MM.1S (cell line): ENCODE results near the gene MYL6B.

Experiments
- DNase-seq: peaks from one replicate; pipeline ENCODE4 v3.0.0-alpha.2; 2015
- H2AFZ ChIP-seq: fragments of 300-600 bp; sonication (generic); 2 replicates; pipeline ENCODE4 v1.6.0; 2016; ENCODE audit warnings: antibody characterized with exemption, low read length
- H3F3A ChIP-seq: fragments of 300-600 bp; sonication (generic); 2 replicates; pipeline ENCODE4 v1.6.1; 2016; ENCODE audit warnings: mild to moderate bottlenecking, antibody characterized with exemption, low read length, moderate library complexity, mixed read lengths; ENCODE audit not compliant: insufficient read depth
- H3K27ac ChIP-seq: fragments of 300-600 bp; sonication (generic); 2 replicates; pipeline ENCODE4 v1.5.1; 2016; ENCODE audit warnings: mild to moderate bottlenecking, low read length
- H3K27me3 ChIP-seq: fragments of 300-600 bp; sonication (generic); replicated peaks from 2 replicates; pipeline ENCODE4 v1.6.0; 2016; ENCODE audit warnings: low read length; ENCODE audit not compliant: insufficient read depth
- H3K36me3 ChIP-seq: fragments of 300-600 bp; sonication (generic); replicated peaks from 2 replicates; pipeline ENCODE4 v1.6.1; 2016; ENCODE audit warnings: mild to moderate bottlenecking, low read length, mixed read lengths; ENCODE audit not compliant: insufficient read depth
- H3K4me1 ChIP-seq: fragments of 300-600 bp; sonication (generic); 2 replicates; pipeline ENCODE4 v1.6.1; 2016; ENCODE audit warnings: low read length, mixed read lengths
- H3K4me2 ChIP-seq: fragments of 300-600 bp; sonication (generic); 2 replicates; pipeline ENCODE4 v1.6.0; 2016; ENCODE audit warnings: low read depth, low read length
- H3K4me3 ChIP-seq: fragments of 300-600 bp; sonication (generic); 2 replicates; pipeline ENCODE4 v1.5.1; 2016; ENCODE audit warnings: low read length, mixed read lengths
- H3K79me2 ChIP-seq: fragments of 300-600 bp; sonication (generic); 2 replicates; pipeline ENCODE4 v1.6.1; 2016; ENCODE audit warnings: mixed run types, low read length, mixed read lengths
- H3K9ac ChIP-seq: fragments of 300-600 bp; sonication (generic); 2 replicates; pipeline ENCODE4 v1.6.1; 2016; ENCODE audit warnings: low read length, mixed read lengths
- H3K9me2 ChIP-seq: fragments of 300-600 bp; sonication (generic); replicated peaks from 2 replicates; pipeline ENCODE4 v1.6.1; 2016; ENCODE audit warnings: mild to moderate bottlenecking, low read length, mixed read lengths; ENCODE audit not compliant: insufficient read depth
- H3K9me3 ChIP-seq: fragments of 300-600 bp; sonication (generic); replicated peaks from 2 replicates; pipeline ENCODE4 v1.6.1; 2016; ENCODE audit warnings: mild to moderate bottlenecking, low read length, mixed read lengths; ENCODE audit not compliant: insufficient read depth
- H4K20me1 ChIP-seq: fragments of 300-600 bp; sonication (generic); 2 replicates; pipeline ENCODE4 v1.6.1; 2016; ENCODE audit warnings: mild to moderate bottlenecking, low read length, moderate library complexity, mixed read lengths; ENCODE audit not compliant: insufficient read depth
- EZH2 ChIP-seq: fragments of 300-600 bp; sonication (generic); optimal IDR thresholded peaks from 2 replicates; pipeline ENCODE3; 2017; ENCODE audit warnings: low read depth, mild to moderate bottlenecking, antibody characterized with exemption, low read length, mixed read lengths
- EZH2phosphoT487 ChIP-seq: fragments of 300-600 bp; sonication (generic); IDR thresholded peaks from 2 replicates; pipeline ENCODE4 v1.6.1; 2018; ENCODE audit warnings: antibody characterized with exemption, low read length
- TF ChIP-seq, protein P1 (sequence below): fragments of 300-600 bp; sonication (generic); IDR thresholded peaks from 2 replicates; pipeline ENCODE4 v1.5.1; 2016; ENCODE audit warnings: antibody characterized with exemption, low read length, mixed read lengths

MYL6B gene

DNA sequence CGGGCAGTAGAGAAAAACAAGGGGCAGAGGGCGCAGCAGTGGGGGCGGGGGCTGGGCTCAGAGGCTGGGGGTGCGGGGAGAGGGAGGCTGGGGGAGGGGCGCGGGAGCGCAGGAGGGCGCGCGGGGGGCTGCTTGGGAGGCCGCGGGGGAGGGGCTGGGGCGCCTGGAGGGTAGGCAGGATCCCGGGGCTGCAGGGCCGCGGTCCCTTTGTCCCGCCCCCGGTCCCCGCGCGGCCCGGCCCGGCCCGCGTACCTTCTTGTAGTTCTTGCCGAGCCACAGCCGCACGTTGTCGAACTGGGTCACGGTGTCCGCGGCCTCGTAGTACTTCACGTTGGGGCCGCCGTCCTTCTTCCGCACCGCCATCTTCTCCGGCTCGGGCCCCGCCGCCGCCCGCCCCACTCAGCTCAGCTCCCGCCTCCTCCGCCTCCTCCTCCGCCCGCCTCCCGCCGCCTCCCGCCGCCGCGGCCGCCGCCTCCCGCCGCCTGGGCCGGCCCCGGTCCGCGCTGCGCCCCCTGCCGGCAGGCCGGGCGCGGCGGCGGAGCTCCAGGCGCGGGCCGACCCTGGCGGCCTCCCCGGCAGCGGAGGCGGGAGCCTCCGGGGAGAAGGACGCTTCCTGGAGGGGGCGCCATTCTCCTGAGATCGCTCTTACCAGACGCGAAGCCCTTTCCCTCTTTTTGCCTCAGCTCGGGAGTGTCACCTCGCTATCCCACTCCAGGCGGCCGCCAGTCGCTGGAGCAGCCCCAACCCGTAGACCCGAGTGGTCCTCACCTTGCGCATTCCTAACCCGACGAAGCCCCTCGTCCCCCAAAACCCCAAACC, 36.9 kb downstream of the MYL6B start, which contains the start of gene SMARCC2:
SMARCC2 (minus strand) TSS at position 385 of the 819 bp plus-strand sequence; CDS start at position 363, 22 bp downstream.
- DNase-seq, result peak; percentile 89
- Histone ChIP-seq H3F3A (peaks cover 14% of the 10 kb centered on the region), H3K79me2 (peaks cover 40% of the 10 kb centered on the region), H3K9me3 (no peaks in the 10 kb centered on the region), H3K27me3 (no peaks in the 10 kb centered on the region), H2AFZ (peak within 1 kb of the TSS; percentile 100), H3K9me2 (no peaks in the 10 kb centered on the region), H4K20me1 (no peaks in the 10 kb centered on the region), H3K4me1 (peaks cover 27% of the 10 kb centered on the region), H3K4me2 (peak within 1 kb of the TSS; percentile 96), H3K9ac (peak within 1 kb of the TSS; percentile 79), H3K36me3 (0 out of 2 replicates have a peak, but pooled peaks cover 7% of the 10 kb centered on the region), H3K27ac (peak within 1 kb of the TSS; percentile 77), H3K4me3 (peak within 1 kb of the TSS; percentile 92)
- no peak for TF ChIP-seq EZH2
- TF ChIP-seq, protein P1, sequence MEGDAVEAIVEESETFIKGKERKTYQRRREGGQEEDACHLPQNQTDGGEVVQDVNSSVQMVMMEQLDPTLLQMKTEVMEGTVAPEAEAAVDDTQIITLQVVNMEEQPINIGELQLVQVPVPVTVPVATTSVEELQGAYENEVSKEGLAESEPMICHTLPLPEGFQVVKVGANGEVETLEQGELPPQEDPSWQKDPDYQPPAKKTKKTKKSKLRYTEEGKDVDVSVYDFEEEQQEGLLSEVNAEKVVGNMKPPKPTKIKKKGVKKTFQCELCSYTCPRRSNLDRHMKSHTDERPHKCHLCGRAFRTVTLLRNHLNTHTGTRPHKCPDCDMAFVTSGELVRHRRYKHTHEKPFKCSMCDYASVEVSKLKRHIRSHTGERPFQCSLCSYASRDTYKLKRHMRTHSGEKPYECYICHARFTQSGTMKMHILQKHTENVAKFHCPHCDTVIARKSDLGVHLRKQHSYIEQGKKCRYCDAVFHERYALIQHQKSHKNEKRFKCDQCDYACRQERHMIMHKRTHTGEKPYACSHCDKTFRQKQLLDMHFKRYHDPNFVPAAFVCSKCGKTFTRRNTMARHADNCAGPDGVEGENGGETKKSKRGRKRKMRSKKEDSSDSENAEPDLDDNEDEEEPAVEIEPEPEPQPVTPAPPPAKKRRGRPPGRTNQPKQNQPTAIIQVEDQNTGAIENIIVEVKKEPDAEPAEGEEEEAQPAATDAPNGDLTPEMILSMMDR, result peak; percentile 60

DNA sequence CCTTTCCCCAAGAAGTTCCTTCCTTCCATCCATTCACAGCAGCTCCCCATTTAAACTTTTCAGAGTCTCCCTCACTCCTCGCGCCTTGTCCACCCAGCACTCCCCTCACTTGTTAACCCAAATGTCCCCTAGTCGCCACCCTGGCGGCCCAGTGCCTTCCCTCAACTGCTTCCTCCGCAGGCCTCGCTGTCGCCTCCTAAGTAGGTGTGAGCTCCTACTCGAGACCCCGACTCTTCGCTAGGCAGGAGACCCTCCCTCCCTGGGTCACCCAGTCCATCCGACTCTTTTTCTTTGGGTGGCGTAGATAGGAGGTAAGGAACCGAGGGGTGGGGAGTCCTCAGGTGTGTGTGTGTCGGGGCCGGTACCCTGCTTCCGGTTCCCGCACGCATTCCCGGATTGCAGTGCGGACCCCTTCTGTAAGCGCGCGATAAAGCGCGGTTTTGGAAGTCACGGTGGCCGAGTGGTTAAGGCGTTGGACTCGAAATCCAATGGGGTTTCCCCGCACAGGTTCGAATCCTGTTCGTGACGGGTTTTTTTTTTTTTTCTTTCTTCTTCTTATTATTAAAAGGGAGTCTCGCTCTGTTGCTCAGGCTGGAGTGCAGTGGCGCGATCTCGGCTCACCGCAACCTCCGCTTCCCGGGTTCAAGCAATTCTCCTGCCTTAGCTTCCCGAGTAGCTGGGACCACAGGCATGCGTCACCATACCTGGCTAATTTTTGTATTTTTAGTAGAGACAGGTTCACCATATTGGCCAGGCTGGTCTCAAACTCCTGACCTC, 37.7 kb downstream of the MYL6B start:
- Histone ChIP-seq H3K4me3 (peak overlapping the region; percentile 92), H3K4me2 (peak overlapping the region; percentile 96), H2AFZ (peak overlapping the region; percentile 100), H3K79me2 (peaks cover 32% of the 10 kb centered on the region), H3K9me2 (no peaks in the 10 kb centered on the region), H3K36me3 (0 out of 2 replicates have a peak, but pooled peaks cover 4% of the 10 kb centered on the region), H3K27ac (peak overlapping the region; percentile 77), H3F3A (peaks cover 14% of the 10 kb centered on the region), H3K27me3 (no peaks in the 10 kb centered on the region), H3K4me1 (peaks cover 27% of the 10 kb centered on the region), H3K9ac (peak overlapping the region; percentile 79), H4K20me1 (no peaks in the 10 kb centered on the region), H3K9me3 (no peaks in the 10 kb centered on the region)
- peak; percentile 82 for DNase-seq
- TF ChIP-seq, protein P1, result no peak
- no peak for TF ChIP-seq EZH2
- no peak for TF ChIP-seq EZH2phosphoT487

DNA sequence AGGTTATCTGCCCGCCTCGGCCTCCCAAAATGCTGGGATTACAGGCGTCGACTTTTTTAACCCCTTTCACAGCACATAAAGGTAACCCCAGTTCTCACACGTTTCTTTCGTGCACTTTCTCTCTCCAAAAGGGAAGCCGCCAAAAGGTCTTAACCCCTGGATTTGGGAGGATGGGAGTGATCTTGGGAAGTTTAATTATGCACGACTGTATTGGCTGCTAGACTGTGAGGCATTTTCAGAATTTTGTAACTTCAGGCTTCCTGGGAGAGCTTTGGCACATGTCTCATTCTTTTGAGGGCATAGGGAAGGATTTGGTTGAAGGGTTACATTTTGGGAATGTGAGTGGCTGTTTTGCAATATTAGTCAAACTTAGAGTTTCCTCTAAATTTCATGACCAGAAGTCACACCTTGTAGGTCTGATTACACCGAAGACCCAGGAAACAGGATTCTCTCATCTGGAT, 38.3 kb downstream of the MYL6B start:
- no peaks in the 10 kb centered on the region for H3K9me3 ChIP-seq
- peaks cover 27% of the 10 kb centered on the region for H3K4me1 ChIP-seq
- TF ChIP-seq, protein P1, result no peak
- TF ChIP-seq EZH2, result no peak
- no peak for TF ChIP-seq EZH2phosphoT487
- peak overlapping the region; percentile 77; the same call in 1 of the 2 replicates for H3K27ac ChIP-seq
- H4K20me1 ChIP-seq, result no peaks in the 10 kb centered on the region
- H3K9ac ChIP-seq, result peak overlapping the region; percentile 79; the same call in 1 of the 2 replicates
- peak overlapping the region; percentile 100 for H2AFZ ChIP-seq
- H3K79me2 ChIP-seq, result peaks cover 29% of the 10 kb centered on the region
- H3K36me3 ChIP-seq, result 0 out of 2 replicates have a peak, but pooled peaks cover 4% of the 10 kb centered on the region
- no peak for DNase-seq
- peak overlapping the region; percentile 96; the same call in 1 of the 2 replicates for H3K4me2 ChIP-seq
- H3F3A ChIP-seq, result peaks cover 14% of the 10 kb centered on the region
- H3K4me3 ChIP-seq, result peak overlapping the region; percentile 92
- no peaks in the 10 kb centered on the region for H3K27me3 ChIP-seq
- H3K9me2 ChIP-seq, result no peaks in the 10 kb centered on the region
